ENCODE data around the gene CFAP90. TPM values are rescaled to one million over a fixed set of nuclear protein-coding genes. Genes with fewer than 3 reads are reported as not detected.
A peak's percentile ranks its signal among the peaks of the same experiment; 100 is the strongest.

Gene CFAP90
- total RNA-seq, 1 experiment from 2014 or later: not detected

- no peak for DNase-seq
- H3K36me3 ChIP-seq (ENCODE audit: low read depth): peaks cover 9% of the 10 kb centered on the region; the same call in 1 of the 2 replicates
- no peaks in the 10 kb centered on the region for H4K20me1 ChIP-seq (ENCODE audit: insufficient read depth)
- no peak overlapping the region for H3K4me3 ChIP-seq
- intact Hi-C loops (cut with micrococcal nuclease; ENCODE audit: unreplicated experiment): loop anchor here (5.0 kb wide), 2 partner anchors 596 to 1091 kb away; no protein-coding TSS in a partner anchor
- no peaks in the 10 kb centered on the region for H3F3A ChIP-seq (ENCODE audit: insufficient read depth, low read depth)
- no peaks in the 10 kb centered on the region; the same call in 1 of the 2 replicates for H3K9me2 ChIP-seq (ENCODE audit: insufficient read depth)
- H2AFZ ChIP-seq: no peak overlapping the region
- ChIA-PET POLR2A (ENCODE audit: unreplicated experiment) (interaction anchor here (0.6 to 0.7 kb wide), 3 partner anchors 9 to 24 kb away, joined by 3 to 6 read pairs (median 5); partner anchors contain the start of genes FASTKD3 and MTRR), CTCF (no interaction called here)
- H3K4me1 ChIP-seq (replicated peaks; ENCODE audit: insufficient read depth): 0 out of 2 replicates have a peak, but pooled peaks cover 6% of the 10 kb centered on the region
- no peak overlapping the region for H3K27ac ChIP-seq
- no TSS peak for BruUV-seq (replicated peaks)
- no peak overlapping the region for H3K4me2 ChIP-seq
- no peaks in the 10 kb centered on the region for H3K79me2 ChIP-seq (ENCODE audit: low read depth)
- H3K27me3 ChIP-seq (ENCODE audit: insufficient read depth, low read depth): peaks cover 3% of the 10 kb centered on the region; the same call in 1 of the 2 replicates
- no peaks in the 10 kb centered on the region for H3K9me3 ChIP-seq (ENCODE audit: insufficient read depth, low read depth)
- TF ChIP-seq EZH2 (IDR thresholded peaks at IDR 0.05; ENCODE audit: low read depth) (no peak), CTCF (conservative IDR thresholded peaks at IDR 0.05) (no peak)
Measured at GRCh38 chr5:7857926-7858632, 7.1 kb upstream of the CFAP90 start.

GRCh38 chr5:7857361-7857760, 6.4 kb upstream of the CFAP90 start:
- H3K36me3 ChIP-seq (ENCODE audit: low read depth): peaks cover 9% of the 10 kb centered on the region; the same call in 1 of the 2 replicates
- no peaks in the 10 kb centered on the region for H3K9me3 ChIP-seq (ENCODE audit: insufficient read depth, low read depth)
- no peak for TF ChIP-seq CTCF (conservative IDR thresholded peaks at IDR 0.05)
- TF ChIP-seq EZH2 (IDR thresholded peaks at IDR 0.05; ENCODE audit: low read depth): no peak
- H3K4me2 ChIP-seq: no peak overlapping the region
- H3K4me3 ChIP-seq: no peak overlapping the region
- POLR2A ChIA-PET (ENCODE audit: unreplicated experiment): no interaction called here
- H4K20me1 ChIP-seq (ENCODE audit: insufficient read depth): no peaks in the 10 kb centered on the region
- CTCF ChIA-PET: no interaction called here
- H3K27me3 ChIP-seq (ENCODE audit: insufficient read depth, low read depth): peaks cover 10% of the 10 kb centered on the region; the same call in 1 of the 2 replicates
- DNase-seq: no peak
- intact Hi-C loops (cut with micrococcal nuclease; ENCODE audit: unreplicated experiment): loop anchor here (5.0 kb wide), 2 partner anchors 595 to 1090 kb away; no protein-coding TSS in a partner anchor
- no TSS peak for BruUV-seq (replicated peaks)
- H3K79me2 ChIP-seq (ENCODE audit: low read depth): no peaks in the 10 kb centered on the region
- no peak overlapping the region for H2AFZ ChIP-seq
- H3K27ac ChIP-seq: no peak overlapping the region
- no peaks in the 10 kb centered on the region; the same call in 1 of the 2 replicates for H3K9me2 ChIP-seq (ENCODE audit: insufficient read depth)
- 0 out of 2 replicates have a peak, but pooled peaks cover 6% of the 10 kb centered on the region for H3K4me1 ChIP-seq (replicated peaks; ENCODE audit: insufficient read depth)
- H3F3A ChIP-seq (ENCODE audit: insufficient read depth, low read depth): no peaks in the 10 kb centered on the region

- peak; percentile 68 for TF ChIP-seq CTCF (conservative IDR thresholded peaks at IDR 0.05)
- no peak for TF ChIP-seq EZH2 (IDR thresholded peaks at IDR 0.05; ENCODE audit: low read depth)
- peak in 1 of 2 experiments; percentile 25 for DNase-seq
- ChIA-PET POLR2A (ENCODE audit: unreplicated experiment) (no interaction called here), CTCF (no interaction called here)
- Histone ChIP-seq H3K4me3 (no peak overlapping the region), H2AFZ (no peak overlapping the region), H3K9me3 (ENCODE audit: insufficient read depth, low read depth) (no peaks in the 10 kb centered on the region), H4K20me1 (ENCODE audit: insufficient read depth) (no peaks in the 10 kb centered on the region), H3K4me2 (no peak overlapping the region), H3F3A (ENCODE audit: insufficient read depth, low read depth) (no peaks in the 10 kb centered on the region), H3K4me1 (replicated peaks; ENCODE audit: insufficient read depth) (0 out of 2 replicates have a peak, but pooled peaks cover 6% of the 10 kb centered on the region), H3K27ac (no peak overlapping the region), H3K79me2 (ENCODE audit: low read depth) (no peaks in the 10 kb centered on the region), H3K36me3 (ENCODE audit: low read depth) (peaks cover 9% of the 10 kb centered on the region; the same call in 1 of the 2 replicates), H3K27me3 (ENCODE audit: insufficient read depth, low read depth) (peaks cover 12% of the 10 kb centered on the region; the same call in 1 of the 2 replicates), H3K9me2 (ENCODE audit: insufficient read depth) (no peaks in the 10 kb centered on the region; the same call in 1 of the 2 replicates)
- intact Hi-C loops (cut with micrococcal nuclease; ENCODE audit: unreplicated experiment): loop anchor here (5.0 kb wide), 2 partner anchors 595 to 1090 kb away; no protein-coding TSS in a partner anchor
- BruUV-seq (replicated peaks): no TSS peak
Measured at GRCh38 chr5:7856855-7857254, 5.9 kb upstream of the CFAP90 start.
